Measurements from ENCODE around the gene ZBTB22.
"Not testable (repeated sequence)": the region's sequence is repeated elsewhere in the genome, so short reads cannot be mapped to it uniquely, and the experiment has no call there.

DNA sequence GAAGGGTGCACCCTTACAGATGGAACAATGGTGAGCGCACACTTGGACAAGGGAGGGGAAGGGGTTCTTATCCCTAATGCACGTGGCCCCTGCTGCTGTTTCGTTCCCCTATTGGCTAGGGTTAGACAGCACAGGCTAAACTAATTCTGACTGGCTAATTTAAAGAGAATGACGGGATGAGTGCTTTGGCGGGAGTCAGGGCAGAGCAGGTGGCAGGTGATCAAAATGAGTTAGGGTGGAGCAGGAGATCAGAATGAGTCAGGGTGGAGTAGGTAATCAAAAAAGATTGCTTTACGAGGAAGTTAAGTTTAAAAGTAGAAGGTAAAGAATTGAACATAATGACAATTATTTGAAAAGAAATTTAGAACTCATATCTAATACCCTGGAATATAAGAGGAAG is 38.3 kb upstream of the ZBTB22 start:
- TF ChIP-seq, protein P1, sequence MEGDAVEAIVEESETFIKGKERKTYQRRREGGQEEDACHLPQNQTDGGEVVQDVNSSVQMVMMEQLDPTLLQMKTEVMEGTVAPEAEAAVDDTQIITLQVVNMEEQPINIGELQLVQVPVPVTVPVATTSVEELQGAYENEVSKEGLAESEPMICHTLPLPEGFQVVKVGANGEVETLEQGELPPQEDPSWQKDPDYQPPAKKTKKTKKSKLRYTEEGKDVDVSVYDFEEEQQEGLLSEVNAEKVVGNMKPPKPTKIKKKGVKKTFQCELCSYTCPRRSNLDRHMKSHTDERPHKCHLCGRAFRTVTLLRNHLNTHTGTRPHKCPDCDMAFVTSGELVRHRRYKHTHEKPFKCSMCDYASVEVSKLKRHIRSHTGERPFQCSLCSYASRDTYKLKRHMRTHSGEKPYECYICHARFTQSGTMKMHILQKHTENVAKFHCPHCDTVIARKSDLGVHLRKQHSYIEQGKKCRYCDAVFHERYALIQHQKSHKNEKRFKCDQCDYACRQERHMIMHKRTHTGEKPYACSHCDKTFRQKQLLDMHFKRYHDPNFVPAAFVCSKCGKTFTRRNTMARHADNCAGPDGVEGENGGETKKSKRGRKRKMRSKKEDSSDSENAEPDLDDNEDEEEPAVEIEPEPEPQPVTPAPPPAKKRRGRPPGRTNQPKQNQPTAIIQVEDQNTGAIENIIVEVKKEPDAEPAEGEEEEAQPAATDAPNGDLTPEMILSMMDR (IDR thresholded peaks at IDR 0.05), result not testable (repeated sequence)
- TF ChIP-seq EZH2 (IDR thresholded peaks at IDR 0.05; ENCODE audit: borderline replicate concordance, insufficient read depth, low read depth, low read length, poor library complexity, severe bottlenecking), result not testable (repeated sequence)
